ENCODE results near the gene SH3TC2. TPM values are rescaled to one million over a fixed set of nuclear protein-coding genes. Genes with fewer than 3 reads are reported as not detected.

The SH3TC2 gene
- polyA plus RNA-seq, 1 experiment, result 1.3 TPM

DNA sequence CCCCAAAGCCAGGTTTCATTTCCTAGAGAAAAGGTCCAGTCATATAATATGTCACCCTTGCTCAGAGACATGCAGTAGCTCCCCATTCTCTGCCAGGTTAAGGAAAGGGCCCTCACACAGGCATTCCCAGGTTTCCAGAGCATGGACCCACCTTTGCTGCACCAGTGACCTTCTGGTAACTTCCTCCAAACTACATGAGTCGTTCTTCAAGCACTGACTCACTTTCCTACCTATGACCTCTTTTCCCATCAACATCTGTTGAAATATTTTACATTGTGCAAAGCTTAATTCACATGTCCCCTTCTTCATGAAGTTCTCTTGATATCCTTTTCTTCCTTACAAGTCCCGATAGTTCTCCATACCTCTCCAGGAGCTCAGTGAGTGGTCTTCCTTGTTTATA lies 25.9 kb downstream of the SH3TC2 start:
- no peak overlapping the region for H3K27ac ChIP-seq (ENCODE audit: low read depth, low read length)
- H3K4me3 ChIP-seq (ENCODE audit: low read depth, low read length), result no peak overlapping the region
- ChIA-PET CTCF (interaction anchor here (0.7 to 13.6 kb wide), 19 partner anchors 8 to 593 kb away, joined by 3 to 1022 read pairs (median 20); partner anchors contain the start of gene ABLIM3), POLR2A (no interaction called here)
- no peaks in the 10 kb centered on the region for H3K9me3 ChIP-seq (ENCODE audit: control insufficient read depth, insufficient read depth, low read length)
- TF ChIP-seq, protein P1, sequence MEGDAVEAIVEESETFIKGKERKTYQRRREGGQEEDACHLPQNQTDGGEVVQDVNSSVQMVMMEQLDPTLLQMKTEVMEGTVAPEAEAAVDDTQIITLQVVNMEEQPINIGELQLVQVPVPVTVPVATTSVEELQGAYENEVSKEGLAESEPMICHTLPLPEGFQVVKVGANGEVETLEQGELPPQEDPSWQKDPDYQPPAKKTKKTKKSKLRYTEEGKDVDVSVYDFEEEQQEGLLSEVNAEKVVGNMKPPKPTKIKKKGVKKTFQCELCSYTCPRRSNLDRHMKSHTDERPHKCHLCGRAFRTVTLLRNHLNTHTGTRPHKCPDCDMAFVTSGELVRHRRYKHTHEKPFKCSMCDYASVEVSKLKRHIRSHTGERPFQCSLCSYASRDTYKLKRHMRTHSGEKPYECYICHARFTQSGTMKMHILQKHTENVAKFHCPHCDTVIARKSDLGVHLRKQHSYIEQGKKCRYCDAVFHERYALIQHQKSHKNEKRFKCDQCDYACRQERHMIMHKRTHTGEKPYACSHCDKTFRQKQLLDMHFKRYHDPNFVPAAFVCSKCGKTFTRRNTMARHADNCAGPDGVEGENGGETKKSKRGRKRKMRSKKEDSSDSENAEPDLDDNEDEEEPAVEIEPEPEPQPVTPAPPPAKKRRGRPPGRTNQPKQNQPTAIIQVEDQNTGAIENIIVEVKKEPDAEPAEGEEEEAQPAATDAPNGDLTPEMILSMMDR (IDR thresholded peaks at IDR 0.05; ENCODE audit: low read depth, low read length), result no peak
- DNase-seq (ENCODE audit: low read depth, low spot score), result no peak
- no peaks in the 10 kb centered on the region for H3K27me3 ChIP-seq (ENCODE audit: control insufficient read depth, insufficient read depth, low read length)

DNA sequence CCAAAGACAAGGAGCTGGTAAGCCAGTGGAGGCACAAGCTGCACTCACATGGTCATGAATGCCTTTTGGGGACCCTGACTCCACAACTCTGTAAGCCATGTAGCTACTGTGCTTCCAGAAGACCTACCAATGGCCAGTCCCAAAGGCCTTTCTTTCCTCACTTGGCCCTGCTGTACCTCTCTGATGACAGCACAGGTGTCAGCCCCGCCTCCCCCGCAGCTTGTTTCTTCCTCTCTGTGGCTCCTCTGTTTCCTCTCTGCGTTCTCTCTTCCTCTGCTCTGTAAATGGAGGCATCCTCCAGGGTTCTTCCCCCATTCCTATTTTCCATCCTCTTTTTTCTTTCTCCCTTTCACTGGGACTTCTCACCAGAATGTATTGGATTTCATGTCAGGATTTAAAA lies 26.7 kb downstream of the SH3TC2 start:
- H3K9me3 ChIP-seq (ENCODE audit: control insufficient read depth, insufficient read depth, low read length), result no peaks in the 10 kb centered on the region
- H3K4me3 ChIP-seq (ENCODE audit: low read depth, low read length), result no peak overlapping the region
- H3K27ac ChIP-seq (ENCODE audit: low read depth, low read length), result no peak overlapping the region
- TF ChIP-seq, protein P1 (IDR thresholded peaks at IDR 0.05; ENCODE audit: low read depth, low read length), result no peak
- ChIA-PET POLR2A (no interaction called here), CTCF (interaction anchor here (0.6 to 13.6 kb wide), 39 partner anchors 9 to 661 kb away, joined by 3 to 1022 read pairs (median 9); partner anchors contain the start of gene ABLIM3)
- DNase-seq (ENCODE audit: low read depth, low spot score), result no peak
- H3K27me3 ChIP-seq (ENCODE audit: control insufficient read depth, insufficient read depth, low read length), result no peaks in the 10 kb centered on the region

DNA sequence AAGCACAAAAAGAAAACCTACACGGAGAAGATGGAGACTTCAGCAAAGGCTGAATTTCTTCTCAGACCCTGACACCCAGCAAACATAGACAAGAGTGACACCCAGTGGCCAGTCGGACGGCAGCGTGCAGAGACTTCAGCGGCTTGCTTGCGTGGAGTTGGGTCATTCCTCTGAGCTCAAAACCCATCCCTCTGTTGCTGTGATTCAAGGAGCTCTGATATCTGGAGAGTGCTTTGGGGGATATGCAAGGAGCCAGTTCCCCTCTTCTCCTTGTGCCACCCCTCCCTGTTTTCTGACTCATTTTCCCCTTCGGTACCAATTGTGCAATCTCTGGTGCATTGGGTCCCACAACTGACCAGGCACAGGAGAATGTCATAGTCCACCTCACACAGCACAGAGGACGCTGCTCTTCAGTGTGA lies 27.5 kb downstream of the SH3TC2 start:
- DNase-seq (ENCODE audit: low read depth, low spot score), result peak; percentile 64
- CTCF ChIA-PET, result interaction anchor here (0.6 to 13.6 kb wide), 79 partner anchors 8 to 660 kb away, joined by 3 to 1022 read pairs (median 5); no protein-coding TSS in a partner anchor
- Histone ChIP-seq H3K4me3 (ENCODE audit: low read depth, low read length) (no peak overlapping the region), H3K27me3 (ENCODE audit: control insufficient read depth, insufficient read depth, low read length) (no peaks in the 10 kb centered on the region), H3K9me3 (ENCODE audit: control insufficient read depth, insufficient read depth, low read length) (no peaks in the 10 kb centered on the region), H3K27ac (ENCODE audit: low read depth, low read length) (no peak overlapping the region)
- TF ChIP-seq, protein P1 (IDR thresholded peaks at IDR 0.05; ENCODE audit: low read depth, low read length), result peak; percentile 95
- POLR2A ChIA-PET, result no interaction called here

DNA sequence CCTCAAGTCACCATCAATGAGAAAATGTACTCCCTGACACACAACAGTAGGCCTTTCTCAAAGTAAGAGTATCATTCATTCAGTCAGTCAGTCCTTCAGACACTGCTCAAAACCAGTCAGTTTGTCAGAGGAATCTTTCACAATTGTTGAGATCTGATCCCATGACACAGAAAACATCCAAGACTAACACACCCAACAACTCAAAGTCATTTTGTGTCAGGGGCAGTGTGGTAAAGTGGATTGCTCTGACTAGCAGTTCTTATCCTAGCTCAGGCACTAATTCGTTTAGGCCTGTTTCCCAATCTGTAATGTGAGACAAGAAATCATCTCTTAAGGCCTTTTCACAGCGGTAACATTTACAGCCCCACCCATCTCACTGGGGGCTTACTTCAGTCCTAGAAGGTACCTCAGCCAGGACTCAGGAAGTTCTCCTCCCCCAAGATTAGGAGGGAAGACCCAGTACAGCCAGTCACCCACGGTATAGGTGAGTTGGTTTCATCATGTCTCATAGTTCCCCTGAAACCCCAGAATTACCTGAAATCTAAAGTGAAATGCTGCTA lies 31.9 kb downstream of the SH3TC2 start:
- POLR2A ChIA-PET, result interaction anchor here (1.1 to 1.4 kb wide), 2 partner anchors 12 to 28 kb away, joined by 7 to 9 read pairs; no protein-coding TSS in a partner anchor
- DNase-seq (ENCODE audit: low read depth, low spot score), result no peak
- CTCF ChIA-PET, result interaction anchor here (1.0 to 13.6 kb wide), 5 partner anchors 28 to 851 kb away, joined by 3 to 1022 read pairs (median 9); no protein-coding TSS in a partner anchor
- TF ChIP-seq, protein P1 (IDR thresholded peaks at IDR 0.05; ENCODE audit: low read depth, low read length), result no peak
- Histone ChIP-seq H3K4me3 (ENCODE audit: low read depth, low read length) (no peak overlapping the region), H3K27ac (ENCODE audit: low read depth, low read length) (no peak overlapping the region), H3K9me3 (ENCODE audit: control insufficient read depth, insufficient read depth, low read length) (no peaks in the 10 kb centered on the region; the same call in 1 of the 2 replicates), H3K27me3 (ENCODE audit: control insufficient read depth, insufficient read depth, low read length) (no peaks in the 10 kb centered on the region)

DNA sequence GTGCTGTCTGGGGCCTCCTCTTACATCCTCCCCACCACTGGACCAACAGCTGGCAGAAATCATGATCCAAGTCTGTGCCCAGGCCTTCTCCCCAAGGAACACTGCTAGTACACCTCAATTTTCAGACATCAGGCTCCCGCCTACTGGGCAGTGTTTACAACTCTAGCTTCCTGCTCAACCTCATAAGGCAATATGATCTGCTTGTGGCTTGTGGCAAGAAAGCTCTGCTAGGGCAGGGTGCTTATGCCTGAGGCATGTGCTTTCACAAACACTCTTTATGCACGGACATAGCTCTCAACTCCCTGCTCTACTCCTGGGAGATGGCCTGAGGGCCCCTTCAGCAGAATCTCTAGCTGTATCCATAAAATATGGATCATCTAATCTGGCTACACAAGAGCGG lies 32.5 kb downstream of the SH3TC2 start:
- Histone ChIP-seq H3K4me3 (ENCODE audit: low read depth, low read length) (no peak overlapping the region), H3K27ac (ENCODE audit: low read depth, low read length) (no peak overlapping the region), H3K27me3 (ENCODE audit: control insufficient read depth, insufficient read depth, low read length) (no peaks in the 10 kb centered on the region), H3K9me3 (ENCODE audit: control insufficient read depth, insufficient read depth, low read length) (no peaks in the 10 kb centered on the region; the same call in 1 of the 2 replicates)
- CTCF ChIA-PET, result interaction anchor here (0.7 to 13.6 kb wide), 6 partner anchors 28 to 851 kb away, joined by 3 to 1022 read pairs (median 6); no protein-coding TSS in a partner anchor
- POLR2A ChIA-PET, result interaction anchor here (1.1 to 1.4 kb wide), 2 partner anchors 11 to 27 kb away, joined by 7 to 9 read pairs; no protein-coding TSS in a partner anchor
- DNase-seq (ENCODE audit: low read depth, low spot score), result peak; percentile 79
- TF ChIP-seq, protein P1 (IDR thresholded peaks at IDR 0.05; ENCODE audit: low read depth, low read length), result no peak

All from AG04450 (cell line).